BLaER1 (cell line): Measurements from ENCODE around the gene TNNI3K.

Experiments used
- H3K27ac ChIP-seq: shearing (Covaris generic); formaldehyde crosslinking; 2 replicates; pipeline ENCODE4 v1.8.1; 2022
- H3K27me3 ChIP-seq: shearing (Covaris generic); formaldehyde crosslinking; 2 replicates; pipeline ENCODE4 v1.8.1; 2022
- H3K36me3 ChIP-seq: shearing (Covaris generic); formaldehyde crosslinking; 2 replicates; pipeline ENCODE4 v1.8.1; 2022
- H3K4me1 ChIP-seq: shearing (Covaris generic); formaldehyde crosslinking; 2 replicates; pipeline ENCODE4 v1.8.1; 2022
- H3K4me2 ChIP-seq: shearing (Covaris generic); formaldehyde crosslinking; 2 replicates; pipeline ENCODE4 v1.8.1; 2022
- H3K4me3 ChIP-seq: shearing (Covaris generic); formaldehyde crosslinking; 2 replicates; pipeline ENCODE4 v1.8.1; 2022
- H3K9ac ChIP-seq: shearing (Covaris generic); formaldehyde crosslinking; 2 replicates; pipeline ENCODE4 v1.8.1; 2022
- H3K9me3 ChIP-seq: shearing (Covaris generic); formaldehyde crosslinking; 2 replicates; pipeline ENCODE4 v1.8.1; 2022
- H4K20me1 ChIP-seq: shearing (Covaris generic); formaldehyde crosslinking; 2 replicates; pipeline ENCODE4 v1.8.1; 2022
- Cebpa-rat ChIP-seq: shearing (Covaris generic); IDR thresholded peaks from 2 replicates; pipeline ENCODE4 v1.8.1; 2022

TNNI3K gene

DNA sequence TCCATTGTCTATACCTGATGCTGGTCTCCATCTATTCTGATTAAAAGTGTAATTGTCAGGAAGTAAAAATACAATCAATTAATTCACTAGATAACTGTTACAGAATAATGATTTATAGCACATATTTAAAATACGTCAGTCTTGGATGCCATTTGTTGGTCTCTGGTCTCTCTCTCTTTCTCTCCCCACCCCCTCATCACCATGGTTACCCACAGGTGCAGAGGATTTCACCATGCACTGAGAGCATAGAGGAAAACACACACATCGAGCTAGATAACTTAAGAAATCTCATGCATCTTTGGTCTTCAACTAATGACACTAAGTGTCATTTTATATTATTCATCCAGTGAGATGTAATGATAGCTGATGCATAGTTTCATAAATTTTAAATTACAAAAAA, 243.8 kb downstream of the TNNI3K start:
- no peaks in the 10 kb centered on the region for H3K9me3 ChIP-seq
- no peak overlapping the region for H3K4me3 ChIP-seq
- no peak overlapping the region for H3K9ac ChIP-seq
- TF ChIP-seq Cebpa-rat = no peak
- H3K27ac ChIP-seq = no peak overlapping the region
- no peaks in the 10 kb centered on the region for H4K20me1 ChIP-seq
- H3K4me1 ChIP-seq = no peaks in the 10 kb centered on the region
- no peaks in the 10 kb centered on the region for H3K27me3 ChIP-seq
- H3K36me3 ChIP-seq = no peaks in the 10 kb centered on the region
- no peak overlapping the region for H3K4me2 ChIP-seq

DNA sequence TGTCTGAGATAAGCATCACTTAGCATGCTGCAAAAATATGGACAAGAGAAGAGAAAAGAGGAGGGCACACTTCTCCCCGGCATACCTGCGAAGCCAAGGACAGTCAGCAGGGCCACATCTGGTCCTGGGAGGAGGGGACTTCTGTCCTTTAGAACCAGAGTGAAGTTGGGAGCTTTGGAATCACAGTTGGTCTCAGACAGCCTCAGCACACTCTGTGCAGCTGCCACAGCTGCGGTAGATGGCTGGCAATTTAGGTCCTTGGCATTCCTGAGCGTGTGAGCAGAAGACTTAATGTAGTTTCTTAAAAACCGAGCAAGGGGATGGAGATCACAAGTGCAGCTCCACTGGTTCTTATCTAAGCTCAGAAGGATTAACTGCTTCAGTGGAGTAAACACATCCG, 244.9 kb downstream of the TNNI3K start:
- no peak overlapping the region for H3K4me3 ChIP-seq
- no peak overlapping the region for H3K4me2 ChIP-seq
- no peaks in the 10 kb centered on the region for H4K20me1 ChIP-seq
- H3K9me3 ChIP-seq = no peaks in the 10 kb centered on the region
- H3K9ac ChIP-seq = no peak overlapping the region
- H3K4me1 ChIP-seq = no peaks in the 10 kb centered on the region
- H3K36me3 ChIP-seq = no peaks in the 10 kb centered on the region
- H3K27ac ChIP-seq = no peak overlapping the region
- no peaks in the 10 kb centered on the region for H3K27me3 ChIP-seq
- TF ChIP-seq Cebpa-rat = no peak

DNA sequence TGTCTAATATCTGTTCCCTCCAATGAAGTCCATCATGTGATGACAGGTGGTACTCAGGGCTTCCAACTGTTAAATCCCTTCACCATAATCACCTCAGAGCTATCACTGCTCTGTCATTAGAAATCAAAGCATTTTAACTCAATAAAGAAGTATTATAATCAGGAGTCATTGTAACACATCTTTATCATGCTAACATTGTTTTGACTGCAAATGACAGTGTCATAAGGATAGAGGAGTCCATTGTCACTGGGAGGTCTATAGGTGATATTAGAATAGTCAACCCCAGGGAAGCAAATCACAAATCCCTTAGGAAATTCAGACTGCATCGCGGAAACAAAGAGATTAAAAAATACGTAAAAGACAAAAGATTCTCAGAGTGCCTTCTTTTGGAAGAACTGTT, 246.4 kb downstream of the TNNI3K start:
- H3K9me3 ChIP-seq = no peaks in the 10 kb centered on the region
- no peak overlapping the region for H3K27ac ChIP-seq
- no peak overlapping the region for H3K9ac ChIP-seq
- no peak for TF ChIP-seq Cebpa-rat
- H3K36me3 ChIP-seq = no peaks in the 10 kb centered on the region
- H3K4me1 ChIP-seq = no peaks in the 10 kb centered on the region
- H3K27me3 ChIP-seq = no peaks in the 10 kb centered on the region
- no peak overlapping the region for H3K4me3 ChIP-seq
- no peaks in the 10 kb centered on the region for H4K20me1 ChIP-seq
- no peak overlapping the region for H3K4me2 ChIP-seq

DNA sequence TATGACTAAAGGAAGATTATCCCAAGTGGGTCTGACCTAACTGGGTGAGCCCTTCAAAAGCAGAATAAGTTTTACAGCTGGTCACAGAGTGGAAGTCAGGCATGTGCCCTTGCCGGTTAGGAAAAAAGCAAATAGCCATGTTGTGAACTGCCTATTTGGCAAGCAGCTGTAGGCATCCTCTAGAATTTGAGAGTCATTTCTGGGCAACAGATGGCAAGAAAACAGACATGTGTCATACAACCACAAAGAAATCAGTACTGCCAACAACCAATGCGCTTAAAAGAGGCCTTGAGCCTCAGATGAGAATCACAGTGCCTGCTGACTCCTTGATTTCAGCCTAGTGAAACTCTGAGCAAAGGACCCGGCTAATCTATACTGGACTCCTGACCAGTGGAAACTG, 250.4 kb downstream of the TNNI3K start:
- no peak for TF ChIP-seq Cebpa-rat
- no peaks in the 10 kb centered on the region for H3K4me1 ChIP-seq
- H3K36me3 ChIP-seq = no peaks in the 10 kb centered on the region
- no peaks in the 10 kb centered on the region for H3K9me3 ChIP-seq
- H3K9ac ChIP-seq = no peak overlapping the region
- no peaks in the 10 kb centered on the region for H3K27me3 ChIP-seq
- H3K4me3 ChIP-seq = no peak overlapping the region
- H3K27ac ChIP-seq = no peak overlapping the region
- H4K20me1 ChIP-seq = no peaks in the 10 kb centered on the region
- no peak overlapping the region for H3K4me2 ChIP-seq

DNA sequence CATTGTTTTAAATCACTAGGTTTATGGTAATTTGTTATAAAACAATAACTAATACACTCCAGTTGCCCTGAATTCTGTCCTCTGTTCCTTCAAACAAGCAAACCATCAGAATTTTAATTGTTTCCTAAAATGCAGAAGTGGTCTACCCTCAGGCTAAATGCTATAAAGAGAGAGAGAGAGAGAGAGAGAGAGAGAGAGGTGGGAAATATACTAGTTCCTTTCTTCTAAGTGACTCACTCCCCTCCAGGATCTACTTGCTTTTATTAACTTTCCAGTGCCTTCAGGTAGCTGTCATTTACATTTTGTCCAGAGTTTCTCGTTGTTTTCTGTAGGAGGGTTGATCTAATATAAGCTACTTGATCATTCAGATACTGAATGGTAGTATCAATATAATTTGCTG, 250.8 kb downstream of the TNNI3K start:
- no peaks in the 10 kb centered on the region for H3K9me3 ChIP-seq
- H3K9ac ChIP-seq = no peak overlapping the region
- no peaks in the 10 kb centered on the region for H3K27me3 ChIP-seq
- no peak overlapping the region for H3K27ac ChIP-seq
- no peaks in the 10 kb centered on the region for H3K4me1 ChIP-seq
- TF ChIP-seq Cebpa-rat = no peak
- H3K36me3 ChIP-seq = no peaks in the 10 kb centered on the region
- H4K20me1 ChIP-seq = no peaks in the 10 kb centered on the region
- H3K4me3 ChIP-seq = no peak overlapping the region
- H3K4me2 ChIP-seq = no peak overlapping the region

DNA sequence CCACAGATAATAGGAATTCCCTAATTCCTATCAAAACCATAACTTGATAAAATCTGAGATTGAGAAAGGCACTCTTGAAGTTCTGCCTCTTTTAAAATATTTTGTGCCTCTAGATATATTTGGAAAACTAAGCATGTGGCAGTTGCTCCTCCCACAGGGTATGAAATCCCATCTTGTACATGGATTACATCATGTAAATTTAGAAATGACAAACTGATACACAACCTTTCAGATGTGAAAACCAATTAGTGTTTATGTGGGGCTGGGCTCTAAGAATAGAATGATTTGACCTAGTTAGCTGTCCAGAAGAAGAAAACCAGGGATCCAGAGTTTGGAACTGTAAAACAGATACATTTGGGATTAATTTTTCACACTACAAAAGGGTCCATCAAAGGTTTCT, 261.5 kb downstream of the TNNI3K start:
- H3K4me2 ChIP-seq = no peak overlapping the region
- H3K36me3 ChIP-seq = no peaks in the 10 kb centered on the region
- H3K4me3 ChIP-seq = no peak overlapping the region
- no peak for TF ChIP-seq Cebpa-rat
- H3K27ac ChIP-seq = no peak overlapping the region
- no peaks in the 10 kb centered on the region for H3K27me3 ChIP-seq
- H3K9ac ChIP-seq = no peak overlapping the region
- H4K20me1 ChIP-seq = no peaks in the 10 kb centered on the region
- no peaks in the 10 kb centered on the region for H3K4me1 ChIP-seq
- no peaks in the 10 kb centered on the region for H3K9me3 ChIP-seq

DNA sequence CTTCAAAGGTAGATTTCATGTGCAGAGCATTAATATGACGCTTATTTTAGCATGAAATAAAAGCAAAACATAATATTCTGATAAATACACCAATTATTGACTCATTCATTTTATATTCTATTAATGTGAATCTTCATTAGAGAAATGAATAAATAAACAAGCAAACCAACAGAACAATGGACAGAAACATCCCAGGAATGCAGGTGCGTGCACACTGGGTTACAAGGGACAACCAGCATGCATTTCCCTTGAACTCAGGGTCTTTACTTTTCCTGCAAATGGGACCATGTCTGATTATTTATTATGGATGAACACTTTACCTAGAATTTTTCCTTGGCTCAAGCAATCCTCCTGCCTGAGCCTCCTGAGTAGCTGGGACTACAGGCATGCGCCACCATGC, 263.7 kb downstream of the TNNI3K start:
- Histone ChIP-seq H3K9me3 (no peaks in the 10 kb centered on the region), H3K4me1 (no peaks in the 10 kb centered on the region), H4K20me1 (no peaks in the 10 kb centered on the region), H3K36me3 (no peaks in the 10 kb centered on the region), H3K27ac (no peak overlapping the region), H3K4me3 (no peak overlapping the region), H3K9ac (no peak overlapping the region), H3K27me3 (no peaks in the 10 kb centered on the region), H3K4me2 (no peak overlapping the region)
- TF ChIP-seq Cebpa-rat = no peak

DNA sequence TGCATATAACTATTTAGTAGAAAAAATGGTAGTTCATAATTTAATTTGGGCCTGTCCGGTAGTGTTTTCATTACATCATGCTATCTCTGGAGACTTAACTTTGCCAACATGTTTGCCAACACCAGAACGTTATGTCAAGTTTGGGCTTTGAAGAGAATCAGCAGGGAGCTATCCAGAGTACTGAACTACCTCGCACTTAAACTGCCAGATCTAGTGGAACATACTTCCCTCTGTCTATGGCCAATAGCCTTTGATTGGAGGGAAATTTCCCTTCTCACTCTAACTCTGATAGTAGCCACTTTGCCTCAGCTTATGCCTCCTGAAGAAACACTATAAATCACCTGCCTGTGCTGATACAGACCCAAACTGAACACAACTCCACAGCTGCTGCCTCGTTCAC, 267.2 kb downstream of the TNNI3K start:
- no peaks in the 10 kb centered on the region for H3K9me3 ChIP-seq
- H3K9ac ChIP-seq = no peak overlapping the region
- no peaks in the 10 kb centered on the region for H3K36me3 ChIP-seq
- H4K20me1 ChIP-seq = no peaks in the 10 kb centered on the region
- no peak overlapping the region for H3K4me3 ChIP-seq
- no peak for TF ChIP-seq Cebpa-rat
- no peak overlapping the region for H3K4me2 ChIP-seq
- no peaks in the 10 kb centered on the region for H3K4me1 ChIP-seq
- H3K27me3 ChIP-seq = no peaks in the 10 kb centered on the region
- no peak overlapping the region for H3K27ac ChIP-seq

DNA sequence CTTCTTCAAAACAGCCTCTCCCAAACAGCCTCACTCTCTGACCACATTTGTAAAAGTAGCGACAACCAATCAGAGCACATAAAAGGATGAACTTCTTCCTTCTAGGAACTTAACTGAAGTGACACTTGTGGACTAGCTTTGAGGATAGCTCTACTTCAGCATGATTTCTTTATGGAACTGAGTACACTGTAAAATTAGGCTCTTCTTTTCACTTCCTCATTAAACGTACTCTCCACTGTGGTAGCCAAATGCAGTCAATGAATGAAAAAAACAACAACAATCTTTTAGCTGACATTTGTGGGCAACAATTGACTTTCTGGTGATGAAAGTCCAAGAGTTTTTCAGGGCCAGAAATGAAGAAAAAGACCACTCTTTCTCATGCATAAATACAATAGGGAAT, 267.7 kb downstream of the TNNI3K start:
- no peak overlapping the region for H3K9ac ChIP-seq
- H3K27ac ChIP-seq = no peak overlapping the region
- H3K4me3 ChIP-seq = no peak overlapping the region
- H3K9me3 ChIP-seq = no peaks in the 10 kb centered on the region
- no peaks in the 10 kb centered on the region for H4K20me1 ChIP-seq
- no peaks in the 10 kb centered on the region for H3K4me1 ChIP-seq
- H3K36me3 ChIP-seq = no peaks in the 10 kb centered on the region
- no peaks in the 10 kb centered on the region for H3K27me3 ChIP-seq
- H3K4me2 ChIP-seq = no peak overlapping the region
- no peak for TF ChIP-seq Cebpa-rat

DNA sequence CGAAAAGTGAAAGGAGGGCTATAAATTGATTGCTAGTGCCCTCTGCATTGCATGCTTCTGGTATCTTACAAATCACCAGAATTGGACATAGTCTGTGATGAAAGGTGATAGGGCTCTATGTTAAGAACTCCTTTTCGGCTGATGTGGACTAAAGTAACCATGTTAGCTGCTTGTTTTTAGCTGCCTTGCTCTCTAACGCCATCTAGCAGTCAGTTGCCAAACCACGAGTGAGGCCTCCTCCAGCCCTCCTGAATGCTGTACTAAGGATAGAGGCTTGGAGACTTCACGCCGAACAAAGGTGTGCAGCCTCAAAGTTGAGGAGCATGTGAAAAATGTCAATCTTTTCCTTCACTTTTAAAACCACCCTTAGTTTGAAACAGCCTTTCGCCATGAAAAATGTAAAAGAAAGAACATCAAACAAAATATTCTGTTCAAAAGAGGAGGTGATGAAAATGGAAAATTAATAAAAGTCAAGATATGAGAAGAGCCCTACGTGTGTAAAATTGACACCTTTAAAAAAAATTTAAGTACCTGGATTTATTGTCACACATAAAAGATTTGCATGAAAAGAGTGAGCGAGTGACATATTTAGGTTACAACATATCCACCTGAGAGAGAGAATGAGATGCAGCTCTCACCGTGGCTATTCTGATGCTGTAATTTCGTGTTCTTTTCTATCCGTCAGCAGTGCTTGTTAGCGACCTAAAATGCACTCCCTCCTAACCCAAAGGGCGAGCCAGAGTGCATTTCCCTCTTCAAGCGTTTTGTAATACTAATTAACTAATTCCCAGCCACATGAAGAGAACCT, 269.1 kb downstream of the TNNI3K start:
- no peak for TF ChIP-seq Cebpa-rat
- H3K36me3 ChIP-seq = no peaks in the 10 kb centered on the region
- H3K9ac ChIP-seq = no peak overlapping the region
- H3K27me3 ChIP-seq = no peaks in the 10 kb centered on the region
- H3K4me2 ChIP-seq = no peak overlapping the region
- H3K9me3 ChIP-seq = no peaks in the 10 kb centered on the region
- H4K20me1 ChIP-seq = no peaks in the 10 kb centered on the region
- no peak overlapping the region for H3K27ac ChIP-seq
- no peak overlapping the region for H3K4me3 ChIP-seq
- no peaks in the 10 kb centered on the region for H3K4me1 ChIP-seq

DNA sequence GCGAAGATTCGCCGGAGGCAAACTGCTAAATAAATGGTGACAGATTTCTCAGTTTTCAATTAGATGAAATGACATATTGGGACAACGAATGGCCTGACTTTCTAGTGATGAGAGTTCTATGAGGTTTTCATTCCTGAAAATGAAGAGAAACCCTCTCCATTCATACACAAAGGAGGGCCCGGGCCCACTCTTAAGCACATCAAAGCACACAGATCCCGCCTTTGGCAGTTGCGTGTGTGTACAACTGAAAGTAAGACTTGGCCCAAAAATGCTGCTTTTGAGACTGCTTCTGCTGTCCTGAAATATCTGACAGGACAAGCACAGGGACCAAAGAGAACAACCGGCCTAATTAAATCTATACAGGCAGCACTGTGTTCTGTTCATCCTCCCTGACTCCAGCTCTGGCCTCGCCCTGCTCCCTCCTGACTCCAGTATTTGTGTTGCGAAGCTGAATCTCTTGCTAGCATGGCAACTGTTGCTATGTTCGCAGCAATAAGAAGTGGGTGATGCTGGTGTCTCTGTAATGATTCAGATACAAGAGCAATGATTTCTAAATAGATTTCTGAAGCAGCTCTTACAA, 269.8 kb downstream of the TNNI3K start:
- Histone ChIP-seq H4K20me1 (no peaks in the 10 kb centered on the region), H3K27ac (no peak overlapping the region), H3K4me2 (no peak overlapping the region), H3K36me3 (no peaks in the 10 kb centered on the region), H3K4me1 (no peaks in the 10 kb centered on the region), H3K27me3 (no peaks in the 10 kb centered on the region), H3K4me3 (no peak overlapping the region), H3K9me3 (no peaks in the 10 kb centered on the region), H3K9ac (no peak overlapping the region)
- TF ChIP-seq Cebpa-rat = no peak
